Left kidney (tissue), 2 donors: Measurements from ENCODE around the gene SUPT5H. TPM values are rescaled to one million over a fixed set of nuclear protein-coding genes. Genes with fewer than 3 reads are reported as not detected.

Source experiments
- DNase-seq: peaks from one replicate; pipeline ENCODE4 v3.0.0-alpha.2; 2013
- polyA plus RNA-seq: library from polyadenylated mRNA; unstranded; fragments of 120-200 nt; gene quantifications from one replicate; pipeline ENCODE4 v1.2.1, GENCODE V29; 2013; ENCODE audit not compliant: insufficient read length

SUPT5H gene
- polyA plus RNA-seq, 1 donor, result 150 TPM

DNA sequence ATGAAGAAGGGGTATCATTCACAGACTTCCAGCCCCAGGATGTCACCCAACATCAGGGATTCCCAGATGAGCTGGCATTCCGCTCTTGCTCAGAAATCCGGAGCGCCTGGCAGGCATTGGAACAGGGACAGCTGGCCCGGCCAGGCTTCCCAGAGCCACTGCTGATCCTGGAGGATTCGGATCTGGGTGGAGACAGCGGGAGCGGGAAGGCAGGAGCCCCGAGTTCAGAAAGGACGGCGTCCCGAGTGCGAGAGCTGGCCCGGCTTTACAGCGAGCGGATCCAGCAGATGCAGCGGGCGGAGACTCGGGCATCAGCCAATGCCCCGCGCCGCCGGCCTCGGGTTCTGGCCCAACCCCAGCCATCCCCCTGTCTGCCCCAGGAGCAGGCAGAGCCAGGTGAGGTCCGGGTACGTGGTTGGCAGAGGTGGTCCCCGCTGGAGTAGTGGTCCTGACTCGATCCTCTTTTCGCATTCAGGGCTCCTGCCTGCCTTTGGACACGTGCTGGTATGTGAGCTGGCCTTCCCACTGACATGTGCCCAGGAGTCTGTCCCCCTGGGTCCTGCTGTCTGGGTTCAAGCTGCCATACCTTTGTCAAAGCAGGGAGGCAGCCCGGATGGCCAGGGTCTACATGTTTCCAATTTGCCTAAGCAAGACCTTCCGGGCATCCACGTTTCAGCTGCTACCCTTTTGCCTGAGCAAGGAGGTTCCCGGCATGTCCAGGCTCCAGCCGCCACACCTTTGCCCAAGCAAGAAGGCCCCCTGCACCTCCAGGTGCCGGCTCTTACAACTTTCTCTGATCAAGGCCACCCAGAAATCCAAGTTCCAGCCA is 21.9 kb upstream of the SUPT5H start:
- DNase-seq, result no peak

DNA sequence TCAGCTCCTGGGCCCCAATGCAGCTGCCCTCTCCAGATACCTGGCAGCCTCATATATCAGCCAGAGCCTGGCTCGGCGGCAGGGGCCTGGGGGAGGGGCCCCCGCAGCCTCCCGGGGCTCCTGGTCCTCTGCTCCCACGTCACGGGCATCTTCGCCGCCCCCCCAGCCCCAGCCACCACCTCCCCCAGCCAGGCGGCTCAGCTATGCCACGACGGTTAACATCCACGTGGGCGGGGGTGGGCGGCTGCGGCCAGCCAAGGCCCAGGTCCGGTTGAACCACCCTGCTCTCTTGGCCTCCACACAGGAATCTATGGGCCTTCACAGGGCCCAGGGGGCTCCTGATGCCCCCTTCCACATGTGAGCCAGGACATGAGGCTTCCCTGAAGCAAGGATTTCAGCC is 20.4 kb upstream of the SUPT5H start:
- DNase-seq, result no peak

- DNase-seq, result no peak
Observed at GRCh38 chr19:39425744-39426143, 19.6 kb upstream of the SUPT5H start.

GRCh38 chr19:39426170-39426569 is 19.2 kb upstream of the SUPT5H start:
- no peak for DNase-seq

DNA sequence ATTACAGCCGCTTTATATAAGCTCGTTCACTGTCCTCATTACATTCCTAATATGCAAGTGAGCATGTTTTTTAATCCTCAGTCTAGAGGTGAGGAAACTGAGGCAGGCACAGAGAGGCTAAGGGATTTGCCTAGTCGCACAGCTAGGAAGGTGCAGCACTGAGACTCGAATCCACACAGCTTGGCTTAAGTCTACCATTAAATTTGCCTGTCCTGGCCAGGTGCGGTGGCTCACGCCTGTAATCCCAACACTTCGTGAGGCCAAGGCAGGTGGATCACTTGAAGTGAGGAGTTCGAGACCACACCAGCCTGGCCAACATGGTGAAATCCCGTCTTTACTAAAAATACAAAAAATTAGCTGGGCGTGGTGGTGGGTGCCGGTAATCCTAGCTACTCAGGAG is 17.7 kb upstream of the SUPT5H start:
- DNase-seq, result no peak

DNA sequence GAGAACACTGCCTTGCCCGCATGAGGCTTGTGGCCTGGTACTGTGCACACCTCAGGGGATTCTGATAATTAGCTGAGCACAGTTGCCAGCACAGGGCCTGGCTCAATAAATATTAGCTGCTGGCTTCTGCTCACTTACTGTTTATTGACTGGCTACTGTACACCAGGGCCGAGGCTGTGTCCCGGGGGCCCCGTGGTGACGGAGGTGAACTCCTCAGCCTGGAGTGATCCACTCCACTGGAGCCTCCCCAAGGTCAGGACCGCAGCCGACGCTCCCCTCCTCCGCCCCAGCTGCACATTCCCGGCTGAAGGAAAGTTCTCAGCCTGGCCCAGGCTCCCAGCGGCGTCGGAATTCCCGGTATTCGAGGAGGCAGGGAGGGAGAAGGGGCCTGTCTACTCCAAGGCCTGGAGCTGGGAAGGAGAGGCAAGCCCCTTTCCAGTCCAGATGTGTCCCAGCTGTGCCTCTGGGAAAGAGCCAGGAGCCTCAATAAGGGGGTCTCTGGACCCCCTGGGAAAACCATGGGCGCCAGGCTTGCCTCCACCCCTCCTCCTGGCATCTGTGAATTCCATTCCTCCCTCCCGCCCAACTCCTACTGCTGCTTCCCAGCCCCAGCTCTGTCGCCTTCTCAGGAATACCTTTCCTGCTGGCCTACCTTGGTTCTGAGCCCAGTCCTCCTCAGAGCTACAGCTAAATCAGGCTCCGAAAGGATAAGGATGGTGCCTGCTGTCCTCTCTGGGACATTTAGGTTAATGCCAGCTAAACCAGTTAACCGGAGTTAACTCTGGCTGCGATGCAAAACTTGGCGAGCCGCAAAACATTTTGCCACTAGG is 16.9 kb upstream of the SUPT5H start:
- peak; percentile 87 for DNase-seq

DNA sequence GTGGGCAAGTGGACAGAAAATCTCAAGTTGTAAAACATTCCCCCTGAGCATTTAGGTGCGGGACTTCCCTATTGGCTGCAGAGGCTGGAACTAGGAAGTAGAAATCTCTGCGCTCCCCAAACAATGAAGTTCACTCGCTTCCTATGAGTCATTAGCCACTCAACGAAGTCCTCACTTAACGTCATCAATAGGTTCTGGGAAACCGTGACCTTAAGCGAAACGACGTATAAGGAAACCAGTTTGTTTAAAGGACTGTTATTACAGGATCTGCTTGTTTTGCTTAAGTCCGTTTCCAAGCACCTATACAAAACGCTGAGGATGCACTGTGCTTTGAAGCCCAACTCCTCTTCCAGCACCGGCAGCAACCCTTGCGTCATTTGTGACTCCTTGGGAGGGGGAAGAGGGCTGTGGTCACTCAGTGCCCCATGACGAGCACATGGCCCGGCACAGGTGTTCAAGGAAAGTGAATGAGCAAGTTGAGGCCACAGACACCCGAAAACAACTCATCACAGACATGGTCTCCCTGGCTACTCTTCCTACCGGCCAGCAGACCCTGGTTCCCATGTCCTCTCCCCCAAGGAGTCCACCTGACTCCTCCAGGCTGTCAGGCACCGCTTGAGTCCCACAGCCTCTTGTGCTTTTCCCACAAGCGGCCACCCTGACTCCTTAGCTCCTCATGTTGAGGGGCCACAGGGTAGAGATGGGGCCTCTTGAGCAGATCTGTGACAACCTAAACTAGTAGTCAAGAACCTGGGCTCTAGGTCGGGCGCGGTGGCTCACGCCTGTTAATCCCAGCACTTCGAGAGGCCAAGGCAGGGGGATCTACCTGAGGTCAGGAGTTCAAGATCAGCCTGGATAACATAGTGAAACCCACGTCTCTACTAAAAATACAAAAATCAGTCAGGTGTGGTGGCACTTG is 14.4 kb upstream of the SUPT5H start:
- no peak for DNase-seq

GRCh38 chr19:39432677-39433025 is 12.7 kb upstream of the SUPT5H start:
- DNase-seq, result no peak

GRCh38 chr19:39433480-39434079 is 11.8 kb upstream of the SUPT5H start:
- no peak for DNase-seq

- DNase-seq, result no peak
Observed at GRCh38 chr19:39434123-39435076, 11.0 kb upstream of the SUPT5H start.

DNA sequence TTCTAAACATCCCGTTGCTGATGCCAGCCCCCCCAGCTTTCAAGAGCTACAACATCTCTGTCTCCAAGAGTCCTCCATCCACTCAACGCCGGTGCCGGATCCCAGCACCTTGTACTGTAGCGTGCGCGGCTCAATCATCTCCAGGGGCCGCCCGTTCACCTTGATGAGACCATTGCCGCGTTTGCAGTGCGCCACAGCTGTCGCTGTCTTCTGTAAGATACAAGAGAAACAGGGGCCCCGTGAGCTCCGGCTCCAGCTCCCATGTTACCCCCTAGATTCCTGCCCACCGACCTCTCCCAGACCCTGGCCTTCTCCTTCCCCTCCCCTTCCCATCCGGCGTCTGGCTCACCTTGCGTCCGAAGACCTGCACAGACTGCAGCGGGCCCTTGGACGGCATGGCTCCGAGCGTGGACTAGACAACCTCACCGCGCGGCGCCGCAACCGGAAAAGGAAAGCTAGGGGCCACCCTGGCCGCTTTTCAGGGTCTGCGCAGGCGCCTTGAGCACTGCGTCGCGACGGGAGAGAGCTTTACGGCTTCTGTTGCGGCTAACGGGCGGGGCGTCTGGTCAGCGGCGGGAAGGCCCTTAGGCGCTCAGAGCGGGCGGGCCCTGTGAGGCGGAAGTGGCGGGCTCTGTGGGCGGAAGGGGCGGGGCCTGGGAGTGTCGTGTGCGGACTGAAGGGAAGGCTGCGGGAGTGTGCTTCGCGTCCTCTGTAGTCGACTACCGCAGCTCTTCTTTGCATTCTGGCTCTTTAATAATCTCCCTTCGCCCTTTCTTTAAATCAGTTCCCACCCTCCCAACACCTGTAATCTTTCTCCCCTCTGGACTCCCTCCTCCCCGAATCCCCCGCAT is 9.7 kb upstream of the SUPT5H start, which contains the start of gene RPS16:
RPS16 (minus strand) TSS at position 451 of the 851 bp plus-strand sequence; CDS start at position 397, 54 bp downstream.
- peak; percentile 98 for DNase-seq

GRCh38 chr19:39436350-39436716 is 9.0 kb upstream of the SUPT5H start:
- DNase-seq, result no peak

DNA sequence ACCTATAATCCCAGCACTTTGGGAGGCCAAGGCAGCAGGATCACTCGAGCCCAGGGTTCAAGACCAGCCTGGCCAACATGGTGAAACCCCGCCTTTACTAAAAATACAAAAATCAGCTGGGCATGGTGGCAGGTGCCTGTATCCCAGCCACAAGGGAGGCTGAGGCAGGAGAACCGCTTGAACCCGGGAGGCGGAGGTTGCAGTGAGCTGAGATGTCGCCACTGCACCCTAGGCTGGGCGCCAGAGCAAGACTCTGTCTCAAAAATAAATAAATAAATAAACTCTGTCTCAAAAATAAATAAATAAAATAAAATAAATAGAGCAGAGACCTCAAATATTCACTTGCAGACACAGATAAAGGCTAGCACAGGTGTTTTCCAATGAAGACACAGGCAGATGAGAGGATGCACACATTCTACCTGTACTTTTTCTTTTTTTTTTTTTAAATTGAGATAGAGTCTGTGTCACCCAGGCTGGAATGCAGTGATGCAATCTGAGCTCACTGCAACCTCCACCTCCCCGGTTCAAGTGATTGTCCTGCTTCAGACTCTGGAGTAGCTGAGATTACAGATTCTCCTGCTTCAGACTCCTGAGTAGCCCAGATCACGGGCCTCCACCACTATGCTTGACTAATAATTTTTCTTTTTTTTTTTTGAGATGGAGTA is 7.0 kb upstream of the SUPT5H start:
- no peak for DNase-seq

DNA sequence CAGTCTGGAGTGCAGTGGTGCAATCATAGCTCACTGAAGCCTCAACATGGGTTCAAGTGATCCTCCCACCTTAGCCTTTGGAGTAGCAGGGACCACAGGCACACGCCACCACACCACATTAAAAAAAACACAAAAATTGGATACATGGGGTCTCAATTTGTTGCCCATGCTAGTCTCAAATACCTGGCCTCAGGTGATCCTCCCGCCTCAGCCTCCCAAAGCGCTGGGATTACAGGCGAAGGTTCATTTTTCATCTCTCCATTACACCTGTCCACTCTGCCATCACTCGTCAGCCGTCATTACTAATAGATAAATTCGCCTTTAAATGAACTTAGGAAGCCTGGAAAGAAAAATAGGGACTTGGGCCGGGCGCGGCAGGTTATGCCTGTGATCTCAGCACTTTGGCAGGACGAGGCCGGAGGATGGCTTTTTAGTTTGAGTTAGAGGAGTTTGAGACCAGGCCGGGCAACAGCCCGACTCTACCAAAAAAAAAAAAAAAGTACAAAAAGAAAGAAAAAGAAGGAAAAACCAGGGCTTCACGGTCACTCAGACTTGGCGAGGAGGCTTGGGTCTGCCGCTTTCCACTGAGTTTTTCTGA is 685 bp upstream of the SUPT5H start:
- no peak for DNase-seq

DNA sequence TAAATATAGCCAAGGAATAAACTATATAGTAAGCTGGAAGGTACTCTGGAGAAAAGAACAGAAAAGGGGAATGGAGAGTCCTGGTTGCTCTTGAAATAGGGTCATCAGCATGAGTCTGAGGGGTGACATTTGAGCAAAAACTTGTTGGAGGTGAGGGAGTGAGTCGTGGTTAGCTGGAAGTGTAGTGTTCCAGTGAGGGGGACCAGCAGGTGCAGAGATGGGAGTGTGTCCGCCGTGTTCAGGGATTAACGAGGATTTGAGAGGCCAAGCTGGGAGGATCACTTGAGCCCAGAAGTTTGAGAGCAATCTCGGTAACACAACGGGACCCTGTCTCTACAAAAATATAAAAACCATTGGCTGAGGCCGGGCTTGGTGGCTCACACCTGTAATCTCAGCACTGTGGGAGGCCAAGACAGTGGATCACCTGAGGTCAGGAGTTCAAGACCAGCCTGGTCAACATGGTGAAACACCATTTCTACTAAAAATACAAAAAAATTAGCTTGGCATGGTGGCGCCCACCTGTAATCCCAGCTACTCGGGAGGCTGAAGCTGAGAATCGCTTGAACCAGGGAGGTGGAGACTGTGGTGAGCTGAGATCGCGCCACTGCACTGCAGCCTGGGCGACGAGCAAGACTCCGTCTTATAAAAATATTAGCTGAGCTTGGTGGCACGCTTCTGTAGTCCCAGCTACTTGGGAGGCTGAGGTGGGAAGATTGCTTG is 1.1 kb downstream of the SUPT5H start:
- DNase-seq, result no peak

DNA sequence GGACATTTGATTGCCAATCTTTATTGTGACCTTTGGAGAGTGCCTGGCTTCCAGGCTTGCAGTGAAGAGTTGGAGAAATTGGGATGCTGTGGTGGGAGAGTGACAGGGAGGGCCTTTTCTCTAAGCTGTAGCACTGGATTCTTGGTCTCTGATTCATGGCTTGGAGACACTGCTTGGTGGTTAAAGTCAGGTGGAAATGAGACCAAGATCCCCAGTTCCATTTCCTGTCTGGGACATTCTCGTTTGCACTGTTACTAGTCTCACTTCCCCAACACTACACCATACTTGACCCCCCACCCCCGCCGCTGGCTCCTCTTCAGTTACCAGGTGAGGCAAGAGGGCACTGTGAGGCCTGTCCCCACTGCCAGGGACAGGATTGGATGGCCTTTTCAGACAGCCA is 2.9 kb downstream of the SUPT5H start:
- DNase-seq, result no peak

GRCh38 chr19:39449116-39449797 is 3.9 kb downstream of the SUPT5H start:
- no peak for DNase-seq
